ENCODE data around the gene CAB39.

GRCh38 chr2:230677201-230677946, 35.3 kb upstream of the CAB39 start:
- no peak for TF ChIP-seq CTCF (IDR thresholded peaks at IDR 0.05 in 8 of 11, conservative IDR thresholded peaks at IDR 0.05 in 3 of 11)
- TF ChIP-seq POLR2A (IDR thresholded peaks at IDR 0.05): no peak
- TF ChIP-seq POLR2AphosphoS5 (IDR thresholded peaks at IDR 0.05): no peak

Measured in spleen (tissue), 7 donors.